ENCODE results near the gene SERPINE3.

The SERPINE3 gene

DNA sequence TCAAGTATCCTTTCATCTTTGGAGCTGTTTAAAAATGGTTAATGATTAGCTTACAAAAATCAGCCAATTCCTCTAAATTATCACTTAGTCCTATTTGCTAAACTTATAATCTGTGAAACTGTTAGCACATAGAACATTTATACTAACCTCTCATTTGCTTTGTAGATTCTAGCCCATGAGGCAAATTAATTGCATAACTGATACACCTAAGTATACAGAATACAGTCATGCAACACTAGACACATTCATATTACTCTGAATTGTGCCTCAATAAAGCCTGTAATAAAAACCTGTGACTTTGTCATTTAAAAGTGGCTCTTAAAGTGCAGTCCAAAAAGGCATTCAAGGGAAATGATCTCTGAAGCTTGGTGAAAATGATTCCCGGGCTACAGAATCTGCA is 21.0 kb downstream of the SERPINE3 start:
- in situ Hi-C loops (cut with HindIII; ENCODE audit: low sequenced_read_pairs), result no loop called here
- no peak for DNase-seq (ENCODE audit: low read depth)
- TF ChIP-seq CTCF (IDR thresholded peaks at IDR 0.05; ENCODE audit: low read depth, low read length, missing control alignments), result no peak
- H3K4me3 ChIP-seq (ENCODE audit: low read depth, low read length), result no peak overlapping the region

DNA sequence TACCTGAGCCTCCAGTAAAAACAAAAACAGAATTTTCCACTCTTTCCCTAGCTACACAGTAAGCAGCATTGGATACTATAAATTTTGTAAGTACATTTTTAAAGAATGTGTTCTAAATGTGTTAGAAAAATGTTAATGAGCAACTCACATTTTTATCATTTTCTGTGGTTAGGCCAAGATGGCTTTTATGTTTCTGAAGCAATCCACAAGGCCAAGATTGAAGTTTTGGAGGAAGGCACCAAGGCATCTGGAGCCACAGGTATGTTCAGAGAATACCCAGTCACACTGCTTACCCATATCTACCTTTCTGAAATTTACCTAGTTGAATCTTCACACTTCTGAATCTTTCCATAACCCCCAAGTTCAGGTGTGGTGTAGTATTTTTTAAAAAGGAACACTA is 21.6 kb downstream of the SERPINE3 start:
- peak; percentile 22 for DNase-seq (ENCODE audit: low read depth)
- in situ Hi-C loops (cut with HindIII; ENCODE audit: low sequenced_read_pairs), result no loop called here
- TF ChIP-seq CTCF (IDR thresholded peaks at IDR 0.05; ENCODE audit: low read depth, low read length, missing control alignments), result no peak
- H3K4me3 ChIP-seq (ENCODE audit: low read depth, low read length), result no peak overlapping the region

DNA sequence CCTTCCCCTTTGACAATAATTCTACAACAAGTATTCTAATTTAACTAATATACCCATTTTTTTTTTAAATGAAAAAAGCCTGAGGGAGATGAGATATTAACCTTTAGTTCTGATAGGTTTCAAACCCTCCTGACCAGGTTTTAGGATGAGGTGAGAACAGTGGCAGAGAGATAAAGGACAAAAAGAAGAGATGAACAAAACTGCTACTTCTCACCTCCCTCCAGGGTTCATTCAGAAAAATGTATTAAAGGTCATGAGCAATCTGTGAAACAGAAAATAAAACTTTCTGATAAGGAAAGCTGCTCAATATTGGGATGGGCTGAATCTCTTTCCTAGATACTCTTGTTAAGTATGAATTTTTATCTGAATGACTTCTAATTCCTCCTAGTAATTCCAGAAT is 24.1 kb downstream of the SERPINE3 start:
- TF ChIP-seq CTCF (IDR thresholded peaks at IDR 0.05; ENCODE audit: low read depth, low read length, missing control alignments), result no peak
- no peak overlapping the region for H3K4me3 ChIP-seq (ENCODE audit: low read depth, low read length)
- DNase-seq (ENCODE audit: low read depth), result no peak
- in situ Hi-C loops (cut with HindIII; ENCODE audit: low sequenced_read_pairs), result no loop called here

GRCh38 chr13:51364404-51365008 is 25.0 kb downstream of the SERPINE3 start:
- in situ Hi-C loops (cut with HindIII; ENCODE audit: low sequenced_read_pairs), result no loop called here
- H3K4me3 ChIP-seq (ENCODE audit: low read depth, low read length), result no peak overlapping the region
- no peak for TF ChIP-seq CTCF (IDR thresholded peaks at IDR 0.05; ENCODE audit: low read depth, low read length, missing control alignments)
- DNase-seq (ENCODE audit: low read depth), result peak; percentile 84

GRCh38 chr13:51370116-51370515 is 30.6 kb downstream of the SERPINE3 start:
- DNase-seq (ENCODE audit: low read depth), result no peak
- in situ Hi-C loops (cut with HindIII; ENCODE audit: low sequenced_read_pairs), result no loop called here
- TF ChIP-seq CTCF (IDR thresholded peaks at IDR 0.05; ENCODE audit: low read depth, low read length, missing control alignments), result no peak
- H3K4me3 ChIP-seq (ENCODE audit: low read depth, low read length), result no peak overlapping the region

DNA sequence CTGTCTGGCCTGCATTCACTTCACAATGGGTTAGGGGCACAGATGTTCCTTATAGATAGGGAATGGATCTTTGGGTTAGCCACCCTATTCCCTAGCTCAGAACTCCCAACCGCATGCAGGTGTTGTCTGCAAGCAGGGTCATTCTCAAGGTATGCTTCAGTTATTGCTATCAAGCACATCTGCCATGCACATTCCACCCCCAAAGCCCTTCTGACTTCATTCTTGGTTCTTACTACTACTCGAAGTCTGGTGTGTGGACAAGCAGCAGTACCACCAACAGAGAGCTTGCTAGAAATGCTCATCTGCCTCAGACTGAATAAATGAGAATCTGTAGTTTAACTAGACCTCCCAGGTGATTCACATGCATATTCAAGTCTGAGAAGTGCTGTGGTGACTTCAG is 31.3 kb downstream of the SERPINE3 start:
- no peak overlapping the region for H3K4me3 ChIP-seq (ENCODE audit: low read depth, low read length)
- no peak for DNase-seq (ENCODE audit: low read depth)
- no peak for TF ChIP-seq CTCF (IDR thresholded peaks at IDR 0.05; ENCODE audit: low read depth, low read length, missing control alignments)
- in situ Hi-C loops (cut with HindIII; ENCODE audit: low sequenced_read_pairs), result no loop called here
